H1 (cell line): ENCODE results near the gene GSX1. TPM values are rescaled to one million over a fixed set of nuclear protein-coding genes. Genes with fewer than 3 reads are reported as not detected.

Experiments
- CTCF ChIA-PET: fragments of 300-600 bp; sonication (Branson Sonifier 250); formaldehyde crosslinking; loops from one replicate; lab custom pipeline; 2021; ENCODE audit not compliant: partially characterized antibody; lab: Charles Lee
- POLR2A ChIA-PET: fragments of 300-600 bp; sonication (Branson Sonifier 250); formaldehyde crosslinking; loops from one replicate; lab custom pipeline; 2021; ENCODE audit warnings: inconsistent platforms; ENCODE audit not compliant: partially characterized antibody; lab: Charles Lee
- DNase-seq, 2 experiments: peaks; one replicate each; pipeline versions ENCODE4 v3.0.0 to v3.0.0-alpha.2; 2010 to 2022; ENCODE audit warnings: low spot score in 2 of 2, low read depth in 1 of 2, mixed read lengths in 1 of 2
- FAIRE-seq: peaks from 2 replicates; lab custom pipeline; 2011; peaks lifted over from hg19 to GRCh38; lab: Jason Lieb, UNC
- H2AFZ ChIP-seq: 2 replicates; pipeline ENCODE4 v1.8.1; 2012; ENCODE audit warnings: low read length, inconsistent platforms
- H2AK5ac ChIP-seq: 2 replicates; pipeline ENCODE4 v1.6.1; 2013; ENCODE audit warnings: low read depth, low read length
- H2BK120ac ChIP-seq: replicated peaks from 2 replicates; pipeline ENCODE3; 2013; ENCODE audit warnings: low read depth, low read length, inconsistent platforms
- H2BK12ac ChIP-seq: 2 replicates; pipeline ENCODE4 v1.6.1; 2013; ENCODE audit warnings: low read depth, low read length
- H2BK15ac ChIP-seq: 2 replicates; pipeline ENCODE4 v1.6.1; 2013; ENCODE audit warnings: low read length
- H2BK20ac ChIP-seq: 2 replicates; pipeline ENCODE4 v1.6.1; 2013; ENCODE audit warnings: low read length
- H2BK5ac ChIP-seq: 2 replicates; pipeline ENCODE4 v1.6.1; 2013; ENCODE audit warnings: low read depth, low read length
- H3K14ac ChIP-seq: 2 replicates; pipeline ENCODE4 v1.6.1; 2013; ENCODE audit warnings: inconsistent platforms; ENCODE audit not compliant: insufficient read length
- H3K18ac ChIP-seq: 2 replicates; pipeline ENCODE4 v1.6.1; 2013; ENCODE audit warnings: low read length; ENCODE audit errors: extremely low read depth
- H3K23ac ChIP-seq: 2 replicates; pipeline ENCODE4 v1.6.1; 2013; ENCODE audit warnings: inconsistent platforms; ENCODE audit not compliant: insufficient read length
- H3K23me2 ChIP-seq: 2 replicates; pipeline ENCODE4 v1.6.1; 2013; ENCODE audit warnings: low read depth, low read length
- H3K27ac ChIP-seq: 2 replicates; pipeline ENCODE4 v1.6.1; 2011; ENCODE audit warnings: low read depth, low read length, inconsistent platforms
- H3K27me3 ChIP-seq, 4 experiments: replicated peaks in 1 of 4; 1 replicate in 1 of 4; 2 replicates in 3 of 4; pipeline versions ENCODE4 v1.6.1 to v1.8.1; 2011 to 2013; ENCODE audit warnings: low read length in 3 of 4, mild to moderate bottlenecking in 3 of 4, inconsistent platforms in 2 of 4, mixed read lengths in 2 of 4, moderate library complexity in 1 of 4; ENCODE audit not compliant: control insufficient read depth in 3 of 4, insufficient read depth in 3 of 4; ENCODE audit errors: extremely low read depth in 1 of 4
- H3K36me3 ChIP-seq, 4 experiments: 2 replicates each; pipeline versions ENCODE4 v1.6.1 to v1.8.1; 2011 to 2013; ENCODE audit warnings: mild to moderate bottlenecking in 4 of 4, low read length in 3 of 4, moderate library complexity in 2 of 4, control low read depth in 1 of 4, inconsistent platforms in 1 of 4; ENCODE audit not compliant: insufficient read depth in 4 of 4, control insufficient read depth in 2 of 4
- H3K4ac ChIP-seq: replicated peaks from 2 replicates; pipeline ENCODE3; 2013; ENCODE audit warnings: low read length, low read depth, mixed read lengths, inconsistent platforms; ENCODE audit not compliant: insufficient read length
- H3K4me1 ChIP-seq, 4 experiments: replicated peaks in 1 of 4; 1 replicate in 1 of 4; 2 replicates in 3 of 4; pipeline versions ENCODE4 v1.6.1 to v1.8.1; 2011 to 2013; ENCODE audit warnings: low read length in 3 of 4, inconsistent platforms in 2 of 4, mixed read lengths in 1 of 4; ENCODE audit not compliant: insufficient read depth in 4 of 4, control insufficient read depth in 3 of 4
- H3K4me2 ChIP-seq, 2 experiments: 2 replicates each; pipeline versions ENCODE4 v1.6.1 to v1.8.1; 2011 to 2013; ENCODE audit warnings: low read depth in 2 of 2, low read length in 2 of 2, control low read depth in 1 of 2, inconsistent platforms in 1 of 2, mild to moderate bottlenecking in 1 of 2; ENCODE audit not compliant: insufficient read depth in 1 of 2
- H3K4me3 ChIP-seq, 4 experiments: fragments of 200-600, 300-600 bp in 1 of 4; sonication (generic), shearing (Covaris generic), sonication (Bioruptor Twin) in 1 of 4; 2 replicates each; pipeline versions ENCODE4 v1.5.1 to v1.8.1; 2011 to 2016; ENCODE audit warnings: low read length in 4 of 4, low read depth in 3 of 4, control low read depth in 2 of 4, inconsistent platforms in 2 of 4, mild to moderate bottlenecking in 2 of 4, mixed read lengths in 1 of 4, moderate library complexity in 1 of 4; ENCODE audit not compliant: insufficient read depth in 2 of 4; ENCODE audit errors: extremely low read depth in 1 of 4
- H3K56ac ChIP-seq: replicated peaks from 2 replicates; pipeline ENCODE3; 2013; ENCODE audit warnings: low read depth, mild to moderate bottlenecking, mixed read lengths, low read length, inconsistent platforms; ENCODE audit not compliant: insufficient read length
- H3K79me1 ChIP-seq: 2 replicates; pipeline ENCODE4 v1.6.1; 2013; ENCODE audit warnings: low read depth, low read length, control low read depth
- H3K79me2 ChIP-seq, 2 experiments: 2 replicates each; pipeline versions ENCODE4 v1.6.1 to v1.8.1; 2012 to 2013; ENCODE audit warnings: low read length in 2 of 2, mild to moderate bottlenecking in 2 of 2, inconsistent platforms in 1 of 2; ENCODE audit not compliant: insufficient read depth in 2 of 2, control insufficient read depth in 1 of 2
- H3K9ac ChIP-seq, 4 experiments: replicated peaks in 1 of 4; 1 replicate in 1 of 4; 2 replicates in 3 of 4; pipeline versions ENCODE4 v1.6.1 to v1.8.1; 2011 to 2013; ENCODE audit warnings: low read depth in 3 of 4, low read length in 3 of 4, control low read depth in 2 of 4, mild to moderate bottlenecking in 2 of 4, moderate library complexity in 2 of 4, inconsistent platforms in 1 of 4; ENCODE audit errors: extremely low read depth in 1 of 4
- H3K9me3 ChIP-seq, 2 experiments: 2 replicates each; pipeline versions ENCODE4 v1.6.1 to v1.8.1; 2012 to 2013; ENCODE audit warnings: mild to moderate bottlenecking in 2 of 2, moderate library complexity in 2 of 2, control low read depth in 1 of 2, inconsistent platforms in 1 of 2, low read depth in 1 of 2, low read length in 1 of 2, mixed read lengths in 1 of 2; ENCODE audit not compliant: insufficient read depth in 2 of 2
- H4K20me1 ChIP-seq, 2 experiments: replicated peaks in 1 of 2; 2 replicates each; pipeline versions ENCODE3 to v1.8.1; 2011 to 2013; ENCODE audit warnings: inconsistent platforms in 2 of 2, low read length in 2 of 2, mild to moderate bottlenecking in 1 of 2; ENCODE audit not compliant: insufficient read depth in 2 of 2, control insufficient read depth in 1 of 2
- H4K5ac ChIP-seq: 2 replicates; pipeline ENCODE4 v1.6.1; 2013; ENCODE audit warnings: low read length, low read depth, mixed read lengths, inconsistent platforms; ENCODE audit not compliant: insufficient read length
- H4K8ac ChIP-seq: 2 replicates; pipeline ENCODE4 v1.8.0; 2013; ENCODE audit warnings: mild to moderate bottlenecking, moderate library complexity, low read length, inconsistent platforms; ENCODE audit not compliant: insufficient read depth; ENCODE audit errors: extremely low read depth
- H4K91ac ChIP-seq: replicated peaks from 2 replicates; pipeline ENCODE3; 2013; ENCODE audit warnings: low read length, mixed read lengths, inconsistent platforms; ENCODE audit not compliant: insufficient read length
- EP300 ChIP-seq, 2 experiments: IDR thresholded peaks; 1 replicate in 1 of 2; 2 replicates in 1 of 2; pipeline ENCODE4 v1.6.1; 2011 to 2012; ENCODE audit warnings: low read depth in 2 of 2, low read length in 2 of 2, mild to moderate bottlenecking in 2 of 2, borderline replicate concordance in 1 of 2, inconsistent platforms in 1 of 2, moderate library complexity in 1 of 2
- EZH2 ChIP-seq: fragments of 200-600 bp; sonication (generic); IDR thresholded peaks from 2 replicates; pipeline ENCODE4 v1.7.1; 2012; ENCODE audit warnings: low read depth, mild to moderate bottlenecking, moderate library complexity, low read length, inconsistent platforms; ENCODE audit not compliant: severe bottlenecking
- POLR2AphosphoS5 ChIP-seq: IDR thresholded peaks from 2 replicates; pipeline ENCODE4 v1.6.1; 2011; ENCODE audit warnings: low read depth, low read length
- SIRT6 ChIP-seq: IDR thresholded peaks from one replicate; pipeline ENCODE4 v1.7.1; 2012; ENCODE audit warnings: low read length, inconsistent platforms
- SP1 ChIP-seq: IDR thresholded peaks from 2 replicates; pipeline ENCODE4 v1.6.1; 2011; ENCODE audit warnings: low read depth, low read length
- SP4 ChIP-seq: IDR thresholded peaks from 2 replicates; pipeline ENCODE4 v1.6.1; 2012; ENCODE audit warnings: low read length, inconsistent platforms
- WGBS, 2 experiments: shearing (Covaris generic) in 1 of 2; methylation state at CpG; one replicate each; pipeline versions ENCODE4 v1.1.6 to v1.1.7; 2013 to 2015; ENCODE audit warnings: low lambda C conversion rate in 2 of 2, mixed read lengths in 2 of 2, inconsistent platforms in 1 of 2, low coverage in 1 of 2, missing lambda C conversion rate in 1 of 2; ENCODE audit not compliant: insufficient replicate concordance in 2 of 2, insufficient coverage in 1 of 2, insufficient read length in 1 of 2; ENCODE audit errors: extremely low coverage in 1 of 2, missing lambda C conversion rate in 1 of 2; 5-methylcytosine and 5-hydroxymethylcytosine counted together
- polyA plus RNA-seq, 7 experiments: library from polyadenylated mRNA; depleted of rRNA in 3 of 7; stranded (reverse) in 5 of 7; unstranded in 2 of 7; fragments of >200 nt in 5 of 7; fragments of 200-250 nt in 2 of 7; gene quantifications; 1 replicate in 5 of 7; 2 replicates in 1 of 7; 4 replicates in 1 of 7; pipeline versions ENCODE4 v1.2.1 to v1.2.3, GENCODE V29; 2011 to 2013; ENCODE audit warnings: missing spikeins in 2 of 7, mixed read lengths in 2 of 7
- total RNA-seq: library from RNA; stranded (reverse); fragmentation: NEBNext Ultra II Directional; extraction: Animal tissue kit (Norgen Biotek cat#: 25700); gene quantifications from 2 replicates; pipeline ENCODE4 v1.2.1, GENCODE V29; 2021

GSX1 gene
- total and polyA plus RNA-seq, 2 of the 8 experiments (the other 6 are each of a cell fraction or from before 2014, with no cell fraction given) = not detected

GRCh38 chr13:27827646-27828045 lies 35.4 kb downstream of the GSX1 start:
- Histone ChIP-seq H3K4me2 (no peak overlapping the region), H3K23me2 (no peaks in the 10 kb centered on the region), H3K27ac (no peak overlapping the region), H3K56ac (no peak overlapping the region), H3K4ac (no peak overlapping the region), H4K20me1 (peaks cover 0 to 5% of the 10 kb centered on the region in 2 experiments), H2BK20ac (no peak overlapping the region), H2BK120ac (no peak overlapping the region), H4K5ac (no peak overlapping the region), H3K79me1 (no peaks in the 10 kb centered on the region), H3K4me1 (peaks cover 4 to 15% (median 7%) of the 10 kb centered on the region in 4 experiments; a peak in 5 of 7 replicates), H2AFZ (no peak overlapping the region), H3K18ac (no peak overlapping the region), H3K4me3 (no peak overlapping the region), H4K91ac (no peak overlapping the region), H2BK12ac (no peak overlapping the region), H3K27me3 (peaks cover 47 to 85% (median 71%) of the 10 kb centered on the region in 4 experiments), H3K14ac (no peak overlapping the region), H2AK5ac (no peak overlapping the region), H3K36me3 (no peaks in the 10 kb centered on the region), H3K79me2 (no peaks in the 10 kb centered on the region), H2BK5ac (no peak overlapping the region), H3K9me3 (no peaks in the 10 kb centered on the region), H2BK15ac (no peak overlapping the region), H3K23ac (no peak overlapping the region), H3K9ac (no peak overlapping the region), H4K8ac (no peak overlapping the region)
- CTCF ChIA-PET = interaction anchor here (0.8 to 14.6 kb wide), 35 partner anchors 9 to 842 kb away, joined by 3 to 345 read pairs (median 13); partner anchors contain the start of genes CDX2, GSX1, GTF3A and URAD
- TF ChIP-seq EP300 (IDR thresholded peaks at IDR 0.05; ENCODE audit: borderline replicate concordance in 1 of 2, low read depth in 2 of 2, low read length in 2 of 2) (no peak), POLR2AphosphoS5 (no peak), SP1 (no peak), EZH2 (no peak), SP4 (no peak), SIRT6 (no peak)
- POLR2A ChIA-PET = interaction anchor here (0.7 to 1.3 kb wide), 2 partner anchors 155 to 288 kb away, joined by 3 read pairs; no protein-coding TSS in a partner anchor
- no peak for DNase-seq
- no peak for FAIRE-seq
- WGBS, 2 experiments = 78% methylated on average over 4 of the region's 4 CpGs; no CpG with 5 or more reads in 1 of the 2 experiments
